ENCODE data around the gene MAP1LC3A.

The MAP1LC3A gene

DNA sequence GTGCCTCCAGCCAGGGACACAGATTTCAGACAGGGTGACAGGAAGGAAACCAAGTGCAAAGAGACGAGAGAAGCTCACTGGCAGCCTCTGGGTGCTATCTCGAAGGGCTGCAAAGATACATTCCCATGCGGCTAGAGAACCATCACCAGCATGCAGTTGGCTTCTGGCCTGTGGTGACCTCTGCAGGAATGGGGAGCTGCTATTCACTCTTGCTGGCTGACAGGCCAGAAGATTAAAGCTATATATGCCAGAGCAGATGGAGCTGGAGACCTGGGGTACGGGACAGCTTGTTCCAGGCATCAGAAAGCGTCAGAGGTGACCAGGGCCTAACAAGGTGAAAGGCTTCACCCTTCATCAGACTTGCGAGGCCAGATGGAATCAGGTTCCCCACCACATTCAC, 20.0 kb downstream of the MAP1LC3A start:
- no peak for DNase-seq

- peak; percentile 79 for DNase-seq
Measured at GRCh38 chr20:34579191-34579978, 20.9 kb downstream of the MAP1LC3A start.

DNA sequence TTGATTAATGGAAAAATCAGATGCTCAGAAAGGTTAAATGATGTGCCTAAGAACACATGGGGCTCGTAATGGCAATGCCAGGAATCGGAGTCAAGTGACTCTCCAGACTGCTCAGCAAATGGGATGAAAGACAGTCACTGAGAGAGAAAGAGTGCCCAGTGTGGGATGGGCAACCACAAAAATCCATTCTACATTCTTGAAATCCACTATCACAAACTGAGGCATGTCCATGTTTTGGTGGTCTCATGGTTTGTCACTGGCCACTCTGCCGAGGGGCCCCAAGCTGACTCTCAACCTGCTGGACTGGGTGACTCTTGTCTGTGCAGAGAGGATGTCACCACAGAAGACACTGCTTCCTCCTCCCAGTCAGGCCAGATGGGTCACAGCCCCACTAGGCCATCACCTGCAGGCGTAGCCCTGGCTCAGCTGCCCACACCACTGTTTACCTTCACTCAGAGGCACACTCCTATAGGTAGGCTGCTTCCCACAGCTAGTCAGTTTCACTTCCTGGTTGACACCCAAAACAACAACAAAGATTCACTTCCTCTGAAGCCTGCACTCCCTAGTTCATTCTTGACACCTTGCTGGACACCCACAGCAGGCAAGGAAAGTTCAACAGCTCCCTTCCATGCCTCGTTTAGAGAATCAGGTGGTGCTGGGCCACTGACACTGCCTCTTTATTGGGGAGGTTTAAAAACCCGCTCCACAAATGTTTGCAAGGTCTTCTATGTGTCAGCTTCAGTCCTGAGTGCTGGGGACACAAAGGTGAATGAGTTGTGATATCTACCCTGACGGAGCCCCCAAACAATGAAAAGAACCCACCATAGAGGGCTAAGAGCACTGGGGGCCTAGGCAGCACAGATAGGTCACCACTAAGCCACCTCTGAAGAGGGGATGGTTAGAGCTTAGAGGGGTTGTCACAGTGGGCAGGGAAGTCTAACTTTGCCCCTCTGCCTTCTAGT, 21.7 kb downstream of the MAP1LC3A start:
- DNase-seq, result peak; percentile 41

GRCh38 chr20:34581341-34582184, 23.0 kb downstream of the MAP1LC3A start:
- peak; percentile 81 for DNase-seq

DNA sequence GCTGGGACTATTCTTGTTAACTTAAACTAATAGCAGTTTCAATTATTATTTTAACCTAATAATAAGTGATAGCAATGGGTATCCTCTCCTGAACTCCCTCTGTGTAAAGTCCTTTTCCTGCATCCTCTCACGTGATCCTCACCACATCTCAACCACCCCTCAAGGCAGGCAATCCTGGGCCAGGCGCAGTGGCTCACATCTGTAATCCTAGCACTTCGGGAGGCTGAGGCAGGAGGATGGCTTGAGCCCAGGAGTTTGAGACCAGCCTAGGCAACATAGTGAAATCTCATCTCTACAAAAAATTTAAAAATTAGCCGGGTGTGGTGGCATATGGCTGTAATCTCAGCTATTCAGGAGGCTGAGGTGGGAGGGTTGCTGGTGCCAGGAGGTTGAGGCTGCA, 23.7 kb downstream of the MAP1LC3A start:
- DNase-seq, result no peak

- DNase-seq, result no peak
Measured at GRCh38 chr20:34582911-34583310, 24.4 kb downstream of the MAP1LC3A start.

DNA sequence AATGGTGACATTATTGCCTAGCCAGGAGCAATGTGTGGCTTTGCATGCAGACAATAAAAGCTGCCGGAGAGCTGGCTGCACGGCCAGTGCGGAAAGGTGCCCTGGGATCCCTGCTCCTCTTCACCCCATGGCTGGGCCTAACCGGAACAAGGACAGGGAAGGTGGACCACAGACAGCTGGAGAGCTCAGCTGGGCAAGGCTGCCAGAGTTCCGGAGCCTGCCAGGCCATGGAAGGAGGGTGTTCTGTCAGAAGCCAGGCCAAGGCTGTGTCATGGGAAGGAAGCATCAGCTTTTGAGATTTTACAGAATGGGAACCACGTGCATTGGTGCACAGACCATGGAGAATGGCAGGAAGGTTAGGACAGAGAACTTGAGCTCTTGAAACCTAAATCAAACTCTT, 25.0 kb downstream of the MAP1LC3A start:
- no peak for DNase-seq

DNA sequence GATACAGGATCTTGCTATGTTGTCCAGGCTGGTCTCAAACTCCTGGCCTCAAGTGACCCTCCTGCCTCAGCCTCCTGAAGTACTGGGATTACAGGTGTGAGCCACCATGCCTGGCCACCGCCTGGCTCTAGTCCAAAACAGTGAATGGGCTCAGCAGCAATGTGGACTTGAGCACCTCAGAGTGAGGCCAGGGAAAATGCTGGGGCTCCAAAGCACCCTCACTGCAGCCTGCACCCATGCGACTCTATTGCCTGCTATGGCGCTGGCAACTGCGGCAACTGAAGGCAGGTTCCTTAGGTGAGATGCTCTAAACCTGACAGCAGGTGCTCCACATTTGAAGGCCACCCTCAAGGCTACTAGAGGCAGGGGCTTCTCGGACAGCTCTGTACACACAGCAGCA, 26.5 kb downstream of the MAP1LC3A start:
- DNase-seq, result no peak

DNA sequence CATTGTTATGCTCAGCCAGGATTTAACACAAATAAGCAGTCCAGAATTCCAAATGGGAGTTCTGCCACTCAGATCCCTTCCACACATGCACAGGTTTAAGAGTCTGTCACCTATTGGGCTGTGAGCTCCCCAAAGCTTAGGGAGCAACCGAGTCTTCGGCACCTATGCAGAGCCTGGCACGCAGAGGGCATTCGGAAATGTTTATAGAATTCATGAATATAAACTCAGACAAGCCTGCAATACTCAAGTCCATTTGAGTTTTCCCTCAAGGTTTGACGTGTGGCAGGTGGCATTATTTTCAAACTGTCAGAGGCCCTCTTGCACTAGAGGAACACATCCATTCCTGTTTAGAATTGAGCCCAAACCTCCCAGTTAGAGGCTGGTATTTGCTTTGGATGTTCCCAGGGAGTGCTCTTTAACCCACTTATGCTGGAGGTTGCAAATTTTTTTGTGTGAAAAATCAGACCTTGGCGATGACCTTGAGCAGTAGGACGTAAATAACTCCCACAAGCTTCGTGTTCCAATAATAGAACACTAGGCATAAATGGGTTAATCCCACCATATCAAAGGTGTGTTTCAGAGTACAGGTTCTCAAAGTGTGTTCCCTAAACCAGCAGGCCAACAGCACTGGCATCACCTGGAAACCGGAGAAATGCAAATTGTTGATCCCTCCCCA, 28.1 kb downstream of the MAP1LC3A start:
- DNase-seq, result no peak

DNA sequence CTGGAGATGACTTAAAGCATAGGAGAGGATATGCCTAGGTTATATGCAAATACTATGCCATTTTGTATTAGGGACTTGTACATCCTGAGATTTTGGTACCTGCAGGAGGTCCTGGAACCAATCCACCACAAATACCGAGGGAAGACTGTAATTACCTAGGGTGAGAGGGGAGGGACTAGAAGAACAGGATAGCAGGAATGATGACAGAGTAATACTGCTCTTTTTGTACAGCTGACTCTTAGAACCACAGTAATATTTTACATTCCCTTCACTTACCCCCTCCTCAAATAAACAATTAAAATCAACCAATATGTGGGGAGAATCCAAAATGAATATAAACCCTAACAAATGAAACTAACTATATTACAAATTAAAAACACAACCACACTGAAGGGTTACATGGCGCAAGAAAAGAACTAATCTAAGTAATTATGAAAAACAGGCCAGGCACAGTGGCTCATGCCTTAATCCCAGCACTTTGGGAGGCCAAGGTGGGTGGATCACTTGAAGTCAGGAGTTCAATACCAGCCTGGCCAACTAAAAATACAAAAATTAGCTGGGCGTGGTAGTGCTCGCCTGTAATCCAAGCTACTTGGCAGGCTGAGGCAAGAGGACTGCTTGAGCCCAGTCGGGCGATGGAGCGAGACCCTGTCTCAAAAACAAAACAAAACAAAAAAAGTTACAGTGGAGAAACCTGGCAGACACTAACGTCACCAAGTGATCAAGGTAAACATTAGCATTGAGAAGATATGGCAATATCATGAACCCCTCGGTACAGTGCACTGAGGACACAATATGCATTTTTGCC, 37.1 kb downstream of the MAP1LC3A start:
- DNase-seq, result no peak

DNA sequence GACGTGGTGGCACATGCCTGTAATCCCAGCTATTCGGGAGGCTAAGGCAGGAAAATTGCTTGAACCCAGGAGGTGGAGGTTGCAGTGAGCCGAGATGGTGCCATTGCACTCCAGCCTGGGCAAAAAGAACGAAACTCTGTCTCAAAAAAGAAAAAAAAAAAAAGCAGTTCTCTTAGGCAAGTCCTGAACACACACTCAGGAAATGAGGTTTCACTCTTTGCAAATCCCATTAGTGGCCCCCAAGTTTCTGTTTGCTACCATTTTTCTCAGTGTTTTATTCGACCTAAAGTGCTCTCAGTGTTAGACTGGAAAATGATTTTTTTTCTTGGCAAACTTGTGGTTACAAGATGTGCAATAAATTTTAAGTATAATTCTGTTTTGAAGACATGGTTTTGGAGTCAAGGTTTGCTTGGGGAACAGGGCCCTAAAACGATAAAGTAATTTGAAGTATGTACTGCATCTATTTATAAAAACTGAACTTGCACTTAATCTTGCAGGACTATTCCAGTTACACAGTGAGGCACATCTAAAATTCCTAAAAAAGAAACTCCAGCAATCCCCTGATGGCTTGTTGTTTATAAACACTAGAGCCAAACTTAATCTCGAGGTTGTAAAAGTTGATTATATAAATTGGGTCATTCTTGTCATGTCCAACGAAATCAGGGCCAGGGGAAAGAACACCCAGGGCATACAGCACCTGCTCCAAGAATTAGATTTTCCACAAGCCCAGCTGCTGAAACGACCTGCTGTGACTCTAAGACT, 42.6 kb downstream of the MAP1LC3A start:
- no peak for DNase-seq

GRCh38 chr20:34604980-34605788, 46.7 kb downstream of the MAP1LC3A start:
- DNase-seq, result peak; percentile 26

- DNase-seq, result no peak
Measured at GRCh38 chr20:34607066-34607465, 48.5 kb downstream of the MAP1LC3A start.

All from fibroblast of skin of back (primary cell).